HUDEP-2 (cell line): ENCODE results near the gene PARD3.
"Not testable (repeated sequence)": the region's sequence is repeated elsewhere in the genome, so short reads cannot be mapped to it uniquely, and the experiment has no call there.

Experiments used
- DNase-seq, 76 experiments: peaks; one replicate each; lab custom pipeline; 2025; ENCODE audit not compliant: unreplicated experiment in 76 of 76; lab: John Stamatoyannopoulos, UW

The PARD3 gene

DNA sequence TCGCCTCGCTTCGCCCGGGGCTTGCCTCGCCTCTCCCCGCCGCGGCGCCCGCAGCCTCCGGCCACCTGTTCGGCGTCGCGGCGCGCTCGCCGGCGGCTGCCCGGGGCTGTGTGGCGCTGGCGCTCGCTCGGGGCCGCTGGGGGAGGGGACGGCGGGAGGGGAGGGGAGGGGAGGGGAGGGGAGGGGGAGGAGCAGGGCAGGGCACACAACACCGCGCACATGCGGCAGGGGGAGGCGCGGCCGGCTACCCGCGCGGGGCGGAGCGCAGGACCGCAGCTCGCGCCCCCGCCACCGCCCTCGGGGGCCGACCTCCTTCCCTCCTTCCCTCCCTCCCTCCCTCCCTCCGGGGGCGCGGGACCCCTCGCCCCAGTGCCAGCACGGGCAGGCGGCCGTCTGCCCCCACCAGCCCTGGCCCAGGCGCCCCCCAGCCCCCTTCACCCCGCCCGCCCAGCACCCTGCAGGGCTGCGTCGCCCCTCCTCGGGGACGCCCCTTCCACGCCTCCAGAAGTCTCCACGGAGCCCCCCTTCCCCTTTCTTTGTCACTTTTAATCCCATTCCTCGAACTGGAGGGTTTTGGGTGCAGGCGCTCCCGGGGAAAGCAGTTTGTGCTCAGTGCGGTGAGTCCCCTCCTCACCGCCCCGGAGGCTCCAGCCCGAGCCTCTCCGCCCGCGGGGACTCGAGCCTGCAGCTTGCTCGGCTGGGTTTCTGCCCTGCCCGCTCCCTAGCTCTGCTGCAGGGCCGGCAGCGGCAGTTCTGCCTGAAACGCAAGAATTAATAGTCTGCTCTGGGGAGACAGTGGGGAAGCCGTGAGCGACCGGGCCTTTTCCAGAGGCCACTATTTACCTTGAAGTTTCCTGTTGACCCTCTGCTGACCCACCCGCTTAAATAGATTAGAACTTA is at the start of gene PARD3:
TSS of gene PARD3 (minus strand) at position 112 of the 900 bp plus-strand sequence. CDS start 301 bp downstream, outside the sequence.
- peak in 45 of 76 experiments; percentile 5 to 58 (median 31) for DNase-seq

DNA sequence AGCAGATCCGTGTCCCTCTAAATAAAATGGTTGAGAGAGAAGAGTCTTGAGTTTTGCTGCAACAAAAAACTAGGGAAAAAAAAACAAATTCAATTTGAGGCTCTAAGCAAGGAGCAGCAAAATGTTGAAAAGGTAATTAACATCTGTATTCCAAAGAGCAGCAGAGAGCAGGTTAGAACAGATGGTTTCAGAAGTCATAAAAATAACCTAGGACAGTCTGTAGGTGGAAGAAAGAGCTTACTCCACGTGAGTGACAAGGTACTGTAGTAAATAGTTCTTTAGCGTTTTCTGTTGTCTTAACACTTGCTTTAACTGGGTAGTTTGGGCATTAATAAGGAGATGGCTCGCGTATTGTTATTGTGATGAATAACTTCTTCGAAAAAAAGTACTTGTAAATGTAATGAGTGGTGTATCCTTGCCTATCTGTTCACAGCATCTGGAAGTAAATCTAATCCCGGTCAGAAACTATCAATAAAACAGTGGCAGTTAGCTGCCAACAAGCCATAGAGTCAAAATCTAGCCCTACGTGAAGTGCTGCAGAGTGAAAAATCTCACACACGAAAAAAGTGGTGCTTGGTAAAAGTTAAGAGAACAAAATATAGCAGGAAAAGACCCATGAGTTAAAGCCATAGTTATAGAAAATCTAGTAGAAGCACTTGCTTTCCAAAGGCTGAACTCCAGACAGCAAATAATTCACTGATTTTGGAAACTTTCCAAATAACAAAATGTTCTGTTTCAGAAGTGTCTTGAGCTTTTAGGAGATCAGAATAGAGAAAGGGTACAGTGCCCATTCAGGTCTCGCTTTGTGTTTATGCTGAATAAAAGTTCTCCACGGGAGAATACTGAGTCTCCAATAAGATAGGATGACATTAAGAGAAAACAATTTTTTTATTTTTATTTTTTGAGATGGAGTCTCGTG is 49.3 kb upstream of the PARD3 start:
- DNase-seq, result no peak

- DNase-seq, result no peak
These were observed 47.8 kb upstream of the PARD3 start for GRCh38 chr10:34862892-34863291.

DNA sequence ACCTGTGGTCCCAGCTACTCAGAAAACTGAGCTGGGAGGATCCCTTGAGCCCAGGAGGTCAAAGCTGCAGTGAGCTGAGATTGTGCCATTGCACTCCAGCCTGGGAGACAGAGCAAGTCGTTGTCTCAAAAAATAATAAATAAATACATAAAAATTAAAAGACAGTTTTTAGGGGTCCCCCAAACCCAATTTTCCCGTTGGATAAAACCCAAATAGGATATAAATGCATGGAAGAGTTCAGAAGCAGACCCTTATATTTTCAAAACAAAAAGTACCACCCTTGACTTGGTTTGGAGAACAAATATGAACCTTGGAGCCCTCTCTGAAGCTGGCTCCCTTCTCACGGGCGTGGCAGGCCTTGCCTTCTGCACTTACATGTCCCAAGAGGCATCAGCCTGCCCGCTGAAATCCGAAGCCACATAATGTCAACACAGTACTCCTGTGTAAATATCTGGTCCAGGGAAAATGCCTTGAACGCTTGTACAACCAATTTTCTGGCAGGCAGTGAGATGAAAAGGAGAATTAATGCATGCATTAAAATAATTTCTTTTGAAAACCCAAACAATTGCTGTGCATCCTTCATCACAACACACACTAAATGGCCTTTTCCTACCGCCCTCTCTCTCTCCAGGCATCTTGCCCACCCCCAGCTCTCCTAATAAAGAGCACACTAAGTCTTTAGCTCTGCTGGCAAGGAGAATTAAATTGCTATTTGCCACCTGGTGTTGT is 46.4 kb upstream of the PARD3 start:
- no peak for DNase-seq

DNA sequence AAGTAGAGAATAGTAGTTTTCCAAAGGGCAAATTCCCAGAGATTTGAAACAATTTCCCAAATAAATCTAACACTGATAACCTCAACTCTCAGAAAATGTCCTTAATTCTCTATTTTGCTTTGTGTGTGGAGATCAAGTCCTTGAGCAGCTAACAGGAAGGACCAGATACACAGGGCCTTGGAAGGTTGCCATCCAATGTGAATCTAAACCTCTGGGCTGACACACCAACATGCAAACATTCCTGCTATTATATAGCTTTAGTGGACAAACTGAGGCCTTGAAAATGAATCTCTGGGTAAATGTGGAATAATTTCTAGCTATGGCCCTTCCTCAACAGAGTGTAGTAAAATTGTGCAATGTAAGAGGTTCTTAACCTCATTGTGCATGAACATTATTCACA is 44.1 kb upstream of the PARD3 start:
- DNase-seq, result no peak

DNA sequence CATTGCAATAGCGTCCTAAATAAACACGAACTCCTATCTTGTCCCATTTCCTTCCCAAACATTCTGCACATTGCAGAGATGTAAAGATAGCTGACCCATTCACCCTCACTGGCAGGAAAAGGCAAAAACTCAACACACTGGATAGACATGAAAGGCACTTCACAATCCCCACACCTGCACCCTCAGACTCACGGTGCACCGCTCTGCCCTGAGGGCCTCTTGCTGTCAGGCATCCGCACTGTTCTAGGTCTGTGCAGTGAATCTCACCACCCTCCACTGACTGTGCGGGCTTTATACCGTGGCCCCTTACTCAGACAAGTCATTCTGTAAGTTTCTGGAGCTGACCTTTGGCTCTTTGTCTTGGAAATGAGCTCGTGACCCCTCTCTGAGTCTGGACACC is 42.9 kb upstream of the PARD3 start:
- DNase-seq, result no peak

DNA sequence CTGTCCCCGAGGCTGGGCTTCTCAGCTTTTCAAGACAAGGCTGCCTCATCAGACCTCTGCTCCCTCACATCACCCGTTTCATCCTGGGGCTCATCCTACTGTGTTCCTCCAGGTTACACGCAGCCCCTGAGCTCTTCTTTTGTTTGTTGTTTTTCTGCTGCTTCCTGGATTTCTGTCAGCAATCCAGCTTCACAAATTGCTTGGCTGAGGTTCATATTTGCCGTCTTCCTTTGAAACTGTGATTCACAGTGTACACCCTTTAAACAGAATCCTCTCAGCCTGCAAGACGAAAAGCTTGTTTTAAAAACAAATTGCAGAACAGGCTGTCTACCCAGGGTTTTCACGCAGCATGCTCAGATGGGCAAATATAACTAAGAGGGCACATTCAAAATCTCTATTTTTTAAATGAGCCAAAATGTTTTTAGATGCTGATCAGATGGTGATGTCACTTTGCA is 39.1 kb upstream of the PARD3 start:
- no peak for DNase-seq

DNA sequence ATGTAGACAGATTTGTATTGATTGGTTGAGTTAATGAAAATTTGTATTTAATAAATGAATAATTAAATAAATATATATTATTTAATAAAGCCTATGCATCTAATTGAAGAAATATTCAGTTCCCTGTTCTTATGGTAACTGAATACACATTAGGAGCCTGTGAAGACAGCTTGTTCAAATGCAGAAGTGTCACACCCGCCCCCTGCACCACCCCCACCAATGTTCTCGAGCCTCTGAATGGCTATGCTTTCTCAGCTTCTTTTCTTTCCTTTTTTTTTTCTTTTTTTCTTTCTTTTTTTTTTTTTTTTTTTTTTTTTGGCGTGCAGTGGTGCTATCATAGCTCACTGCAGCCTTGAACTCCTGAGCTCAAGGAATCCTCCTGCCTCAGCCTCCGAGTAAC is 38.3 kb upstream of the PARD3 start:
- no peak for DNase-seq

DNA sequence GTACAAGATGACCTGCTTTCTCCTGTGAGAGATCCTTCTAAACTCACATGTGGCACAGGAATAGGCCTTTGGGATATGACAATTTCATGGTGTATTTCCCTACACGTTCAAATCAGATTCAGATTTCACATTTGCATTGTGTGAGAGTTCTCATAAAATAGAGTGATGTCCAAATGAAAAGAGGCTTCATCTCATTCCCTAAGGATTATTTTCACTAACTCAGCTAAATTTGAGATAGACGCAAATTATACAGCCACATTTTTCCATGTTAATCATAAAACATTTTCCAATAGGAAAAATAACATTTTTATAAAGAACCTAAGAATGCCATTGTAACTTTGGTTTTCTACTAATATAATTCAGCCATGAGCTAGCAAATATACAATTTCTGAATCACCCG is 35.5 kb upstream of the PARD3 start:
- DNase-seq, result no peak

- DNase-seq, result no peak
These were observed 34.9 kb upstream of the PARD3 start for GRCh38 chr10:34850036-34850435.

GRCh38 chr10:34845070-34845469 is 30.0 kb upstream of the PARD3 start:
- DNase-seq, result no peak

DNA sequence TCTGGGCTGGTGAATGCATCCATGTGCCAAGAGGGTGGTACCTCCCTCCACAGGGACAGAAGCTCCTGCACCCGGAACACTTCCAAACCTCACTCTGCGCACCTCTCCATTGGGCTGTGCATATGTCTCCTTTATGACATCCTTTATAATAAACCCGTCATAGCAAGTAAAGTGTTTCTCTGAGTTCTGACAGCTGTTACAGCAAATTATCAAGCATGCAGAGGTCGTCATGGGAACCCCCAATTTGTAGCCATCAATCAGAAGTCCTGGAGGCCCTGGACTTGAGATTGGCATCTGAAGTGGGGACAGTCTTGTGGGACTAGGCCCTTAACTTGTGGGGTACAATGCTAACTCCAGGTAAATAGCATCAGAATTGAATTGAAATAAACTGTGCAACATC is 29.4 kb upstream of the PARD3 start:
- DNase-seq, result no peak

- not testable (repeated sequence) for DNase-seq
These were observed 28.4 kb upstream of the PARD3 start for GRCh38 chr10:34843470-34843869.

DNA sequence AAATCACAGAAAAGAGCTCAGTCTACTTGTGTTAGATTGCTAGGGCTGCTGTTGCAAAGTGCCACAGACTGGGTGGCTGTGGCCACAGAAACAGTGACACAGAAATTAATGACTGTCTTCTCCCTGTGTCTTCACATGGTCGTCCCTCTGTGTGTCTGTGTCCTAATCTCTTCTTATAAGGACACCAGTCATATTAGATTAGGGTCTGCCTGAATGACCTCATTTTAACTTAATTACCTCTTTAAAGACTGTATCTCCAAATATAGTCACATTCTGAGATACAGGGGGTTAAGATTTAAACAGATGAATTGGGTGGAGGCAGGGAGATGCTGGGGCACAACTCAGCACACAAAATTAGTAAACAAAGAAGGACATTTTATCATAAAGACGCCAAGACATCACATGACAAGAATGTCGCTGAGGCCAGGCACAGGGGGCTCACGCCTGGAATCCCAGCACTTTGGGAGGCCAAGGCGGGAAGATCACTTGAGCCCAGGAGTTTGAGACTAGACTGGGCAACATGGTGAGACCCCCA is 23.3 kb upstream of the PARD3 start:
- no peak for DNase-seq

DNA sequence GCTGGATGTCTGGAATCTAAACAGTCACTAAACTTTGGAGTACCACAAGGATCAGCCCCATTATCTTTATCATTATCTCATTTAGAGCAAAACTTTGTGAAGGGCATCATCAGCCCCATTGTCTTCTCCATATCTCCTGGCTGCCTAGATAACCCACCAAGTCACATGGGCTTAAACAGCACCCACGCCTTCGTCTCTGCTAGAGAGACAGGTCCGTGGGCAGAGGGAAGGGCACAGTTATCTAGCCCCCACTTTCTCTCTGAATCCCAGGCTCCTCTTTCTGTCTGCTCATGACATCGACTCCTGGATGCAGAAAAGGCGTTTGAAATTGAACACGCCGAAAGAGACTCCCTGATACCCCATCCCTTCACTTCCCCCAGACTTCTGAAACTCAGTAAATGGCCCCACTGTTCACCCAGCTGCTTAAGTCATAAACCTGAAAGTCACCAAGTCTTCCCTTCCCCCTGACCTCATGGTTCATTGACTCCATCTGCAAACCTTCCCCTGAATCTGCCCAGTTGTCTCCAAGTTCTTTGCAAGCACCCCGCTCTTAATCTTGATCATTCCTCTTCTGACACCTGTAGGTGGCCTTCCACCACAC is 20.9 kb upstream of the PARD3 start:
- no peak for DNase-seq

DNA sequence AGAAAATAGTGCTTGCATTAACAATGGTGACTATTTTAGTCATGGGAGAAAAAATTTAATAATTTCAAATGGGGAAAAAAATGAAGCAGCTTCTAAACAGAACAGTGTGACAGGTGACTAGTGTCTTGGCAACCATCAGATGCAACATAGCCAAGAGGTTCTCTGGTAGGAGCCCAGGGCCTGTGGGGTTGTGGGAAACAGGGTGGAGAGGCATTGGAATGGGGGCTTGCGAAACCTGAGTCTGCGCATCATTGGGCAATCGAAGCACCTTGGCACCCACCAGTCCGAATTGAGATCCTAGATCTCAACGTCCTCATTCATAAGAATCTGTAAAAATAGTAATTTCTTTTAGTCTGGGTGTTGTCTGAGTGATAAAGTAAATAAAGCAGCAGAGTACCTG is 19.2 kb upstream of the PARD3 start:
- DNase-seq, result no peak

DNA sequence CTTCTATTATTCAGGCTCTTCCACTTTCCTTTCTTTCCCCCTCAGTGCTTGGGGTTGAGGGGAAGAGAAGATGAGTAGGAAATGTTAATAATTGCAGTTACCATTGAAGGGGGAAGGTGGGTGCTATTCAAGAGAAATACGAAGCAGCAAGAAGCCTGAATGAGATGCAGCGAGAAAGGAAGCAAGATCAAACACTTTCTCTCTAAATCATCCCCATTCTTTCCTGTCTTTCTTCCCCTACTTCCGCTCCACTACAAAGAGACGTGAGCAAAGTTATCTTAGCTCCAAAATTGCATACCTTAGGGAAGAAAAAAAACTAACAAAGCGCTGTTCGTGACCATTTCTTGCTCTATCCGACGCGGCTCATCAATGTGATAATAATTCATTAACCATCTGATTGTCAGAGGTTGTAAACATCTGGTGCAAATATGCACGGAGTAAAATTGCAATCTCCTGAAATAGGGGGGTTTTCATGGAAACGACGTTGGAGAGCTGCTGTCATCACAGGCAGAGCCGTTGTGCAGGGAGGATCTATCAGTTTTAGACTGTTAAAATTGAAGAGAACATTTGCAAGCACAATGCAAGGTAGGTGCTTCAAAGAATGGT is 15.2 kb upstream of the PARD3 start:
- no peak for DNase-seq

GRCh38 chr10:34826857-34827766 is 12.0 kb upstream of the PARD3 start:
- DNase-seq, result no peak

- DNase-seq, result no peak
These were observed 11.1 kb upstream of the PARD3 start for GRCh38 chr10:34826221-34826620.
